ENCODE results near the gene ABCG1. TPM values are rescaled to one million over a fixed set of nuclear protein-coding genes. Genes with fewer than 3 reads are reported as not detected.

ABCG1 gene
- total and polyA plus RNA-seq, 2 experiments from 2014 or later: 1.3 to 4.4 TPM

DNA sequence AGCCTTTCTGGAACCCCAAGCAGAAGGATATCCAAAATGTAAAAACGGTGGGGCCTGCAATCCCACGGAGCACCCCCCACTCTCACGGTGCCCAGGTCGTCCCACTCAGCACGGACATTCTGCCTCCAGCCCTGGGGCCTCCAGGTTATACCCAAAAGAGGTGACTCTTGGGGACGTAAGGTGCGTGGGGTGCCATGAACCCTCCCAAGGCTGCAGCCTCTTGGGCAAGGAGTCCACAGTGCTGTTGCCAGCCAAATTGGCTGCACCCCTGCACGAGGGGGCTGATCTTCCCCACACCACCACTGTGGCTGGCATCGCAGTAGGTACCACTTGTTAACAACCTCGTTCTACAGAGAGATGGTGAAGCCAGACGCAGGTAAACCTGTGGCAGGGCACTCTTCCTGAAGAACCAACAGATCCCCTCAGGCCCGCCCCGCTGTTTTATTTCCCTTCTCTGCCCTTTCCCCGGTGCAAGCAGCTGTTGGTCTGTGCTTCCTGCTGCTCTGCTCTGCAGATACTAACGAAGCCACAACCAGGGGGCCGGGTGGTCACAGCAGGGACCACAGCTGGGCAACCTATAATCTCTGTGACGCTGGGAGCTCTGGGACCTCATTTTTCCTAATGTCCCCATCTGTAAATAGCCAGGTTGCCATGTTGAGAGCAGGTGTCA is 87.6 kb downstream of the ABCG1 start:
- no peaks in the 10 kb centered on the region for H3K36me3 ChIP-seq (ENCODE audit: insufficient read depth)
- no peaks in the 10 kb centered on the region for H3F3A ChIP-seq (replicated peaks; ENCODE audit: low read depth)
- H3K4me3 ChIP-seq: no peak overlapping the region
- H3K4me1 ChIP-seq (ENCODE audit: insufficient read depth): no peaks in the 10 kb centered on the region
- DNase-seq (ENCODE audit: low spot score) (no peak), ATAC-seq (no peak)
- H4K20me1 ChIP-seq (replicated peaks; ENCODE audit: insufficient read depth): no peaks in the 10 kb centered on the region
- no peaks in the 10 kb centered on the region for H3K27me3 ChIP-seq (ENCODE audit: insufficient read depth)
- peaks cover 8% of the 10 kb centered on the region for H3K4me1 Mint-ChIP-seq
- H3K4me2 ChIP-seq: no peak overlapping the region
- H3K27me3 Mint-ChIP-seq (ENCODE audit: insufficient read depth, low read depth, poor library complexity): peaks cover 8% of the 10 kb centered on the region
- no peaks in the 10 kb centered on the region for H3K36me3 Mint-ChIP-seq (ENCODE audit: low read depth)
- H3K4me3 Mint-ChIP-seq: no peak overlapping the region
- H3K79me2 ChIP-seq (replicated peaks; ENCODE audit: insufficient read depth): no peaks in the 10 kb centered on the region
- H3K9me3 Mint-ChIP-seq: no peaks in the 10 kb centered on the region
- no peak for TF ChIP-seq EZH2phosphoT487 (IDR thresholded peaks at IDR 0.05; ENCODE audit: unreplicated experiment)
- no peak for TF ChIP-seq ETS1 (IDR thresholded peaks at IDR 0.05)
- no peak for TF ChIP-seq STAT1 (IDR thresholded peaks at IDR 0.05; ENCODE audit: unreplicated experiment)
- no peak for TF ChIP-seq POLR2AphosphoS5 (IDR thresholded peaks at IDR 0.05; ENCODE audit: low read depth)
- TF ChIP-seq EZH2 (IDR thresholded peaks at IDR 0.05; ENCODE audit: low read depth, unreplicated experiment): no peak
- no peak for TF ChIP-seq JUNB (IDR thresholded peaks at IDR 0.05; ENCODE audit: unreplicated experiment)
- TF ChIP-seq ZNF462 (CRISPR knock-in tag; IDR thresholded peaks at IDR 0.05): no peak
- TF ChIP-seq CREB1 (CRISPR knock-in tag; IDR thresholded peaks at IDR 0.05; ENCODE audit: low read depth): no peak
- no peak for TF ChIP-seq NANOG (IDR thresholded peaks at IDR 0.05; ENCODE audit: borderline replicate concordance)
- TF ChIP-seq, protein P1, sequence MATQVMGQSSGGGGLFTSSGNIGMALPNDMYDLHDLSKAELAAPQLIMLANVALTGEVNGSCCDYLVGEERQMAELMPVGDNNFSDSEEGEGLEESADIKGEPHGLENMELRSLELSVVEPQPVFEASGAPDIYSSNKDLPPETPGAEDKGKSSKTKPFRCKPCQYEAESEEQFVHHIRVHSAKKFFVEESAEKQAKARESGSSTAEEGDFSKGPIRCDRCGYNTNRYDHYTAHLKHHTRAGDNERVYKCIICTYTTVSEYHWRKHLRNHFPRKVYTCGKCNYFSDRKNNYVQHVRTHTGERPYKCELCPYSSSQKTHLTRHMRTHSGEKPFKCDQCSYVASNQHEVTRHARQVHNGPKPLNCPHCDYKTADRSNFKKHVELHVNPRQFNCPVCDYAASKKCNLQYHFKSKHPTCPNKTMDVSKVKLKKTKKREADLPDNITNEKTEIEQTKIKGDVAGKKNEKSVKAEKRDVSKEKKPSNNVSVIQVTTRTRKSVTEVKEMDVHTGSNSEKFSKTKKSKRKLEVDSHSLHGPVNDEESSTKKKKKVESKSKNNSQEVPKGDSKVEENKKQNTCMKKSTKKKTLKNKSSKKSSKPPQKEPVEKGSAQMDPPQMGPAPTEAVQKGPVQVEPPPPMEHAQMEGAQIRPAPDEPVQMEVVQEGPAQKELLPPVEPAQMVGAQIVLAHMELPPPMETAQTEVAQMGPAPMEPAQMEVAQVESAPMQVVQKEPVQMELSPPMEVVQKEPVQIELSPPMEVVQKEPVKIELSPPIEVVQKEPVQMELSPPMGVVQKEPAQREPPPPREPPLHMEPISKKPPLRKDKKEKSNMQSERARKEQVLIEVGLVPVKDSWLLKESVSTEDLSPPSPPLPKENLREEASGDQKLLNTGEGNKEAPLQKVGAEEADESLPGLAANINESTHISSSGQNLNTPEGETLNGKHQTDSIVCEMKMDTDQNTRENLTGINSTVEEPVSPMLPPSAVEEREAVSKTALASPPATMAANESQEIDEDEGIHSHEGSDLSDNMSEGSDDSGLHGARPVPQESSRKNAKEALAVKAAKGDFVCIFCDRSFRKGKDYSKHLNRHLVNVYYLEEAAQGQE (IDR thresholded peaks at IDR 0.05; ENCODE audit: unreplicated experiment): no peak
- TF ChIP-seq ZNF331 (CRISPR knock-in tag; IDR thresholded peaks at IDR 0.05; ENCODE audit: low read depth): no peak
- TF ChIP-seq, protein P2, sequence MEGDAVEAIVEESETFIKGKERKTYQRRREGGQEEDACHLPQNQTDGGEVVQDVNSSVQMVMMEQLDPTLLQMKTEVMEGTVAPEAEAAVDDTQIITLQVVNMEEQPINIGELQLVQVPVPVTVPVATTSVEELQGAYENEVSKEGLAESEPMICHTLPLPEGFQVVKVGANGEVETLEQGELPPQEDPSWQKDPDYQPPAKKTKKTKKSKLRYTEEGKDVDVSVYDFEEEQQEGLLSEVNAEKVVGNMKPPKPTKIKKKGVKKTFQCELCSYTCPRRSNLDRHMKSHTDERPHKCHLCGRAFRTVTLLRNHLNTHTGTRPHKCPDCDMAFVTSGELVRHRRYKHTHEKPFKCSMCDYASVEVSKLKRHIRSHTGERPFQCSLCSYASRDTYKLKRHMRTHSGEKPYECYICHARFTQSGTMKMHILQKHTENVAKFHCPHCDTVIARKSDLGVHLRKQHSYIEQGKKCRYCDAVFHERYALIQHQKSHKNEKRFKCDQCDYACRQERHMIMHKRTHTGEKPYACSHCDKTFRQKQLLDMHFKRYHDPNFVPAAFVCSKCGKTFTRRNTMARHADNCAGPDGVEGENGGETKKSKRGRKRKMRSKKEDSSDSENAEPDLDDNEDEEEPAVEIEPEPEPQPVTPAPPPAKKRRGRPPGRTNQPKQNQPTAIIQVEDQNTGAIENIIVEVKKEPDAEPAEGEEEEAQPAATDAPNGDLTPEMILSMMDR (conservative IDR thresholded peaks at IDR 0.05; ENCODE audit: low read depth in 2 of 2): no peak
- no peak for TF ChIP-seq ZNF114 (CRISPR knock-in tag; IDR thresholded peaks at IDR 0.05)
- no peak overlapping the region for H3K27ac Mint-ChIP-seq
- no peaks in the 10 kb centered on the region for H3K9me2 ChIP-seq (ENCODE audit: insufficient read depth)
- no peak overlapping the region for H3K27ac ChIP-seq (ENCODE audit: low read depth)
- H2AFZ ChIP-seq: no peak overlapping the region

All from GM23338 (cell line).